ENCODE measurements around the gene CHRNA7. TPM values are rescaled to one million over a fixed set of nuclear protein-coding genes. Genes with fewer than 3 reads are reported as not detected.
"Not testable (repeated sequence)": the region's sequence is repeated elsewhere in the genome, so short reads cannot be mapped to it uniquely, and the experiment has no call there.

CHRNA7 gene
- total RNA-seq, 2 donors from 2014 or later = 3.9 to 5.2 TPM

DNA sequence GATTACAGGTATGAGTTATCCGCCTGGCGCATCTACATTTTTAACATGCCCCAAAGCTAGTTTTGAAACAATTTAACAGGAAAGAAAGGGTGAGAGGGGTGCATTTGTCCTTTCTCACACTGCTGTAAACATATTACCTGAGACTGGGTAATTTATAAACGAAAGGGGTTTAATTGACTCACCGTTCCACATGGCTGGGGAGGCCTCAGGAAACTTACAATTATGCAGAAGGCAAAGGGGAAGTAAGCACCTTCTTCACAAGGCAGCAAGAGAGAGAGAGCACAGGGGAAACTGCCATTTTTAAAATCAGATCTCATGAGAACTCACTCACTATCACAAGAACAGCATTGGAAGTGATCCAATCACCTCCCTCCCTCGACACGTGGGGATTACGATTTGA lies 165.9 kb downstream of the CHRNA7 start:
- H3K9ac ChIP-seq (ENCODE audit: low read depth in 2 of 2, low read length in 2 of 2); H3K27ac ChIP-seq; H3K36me3 ChIP-seq; H3K4me3 ChIP-seq; DNase-seq; H3K9me3 ChIP-seq; intact Hi-C loops (cut with DNase I); H3K27me3 ChIP-seq; H3K4me1 ChIP-seq: not testable (repeated sequence)

DNA sequence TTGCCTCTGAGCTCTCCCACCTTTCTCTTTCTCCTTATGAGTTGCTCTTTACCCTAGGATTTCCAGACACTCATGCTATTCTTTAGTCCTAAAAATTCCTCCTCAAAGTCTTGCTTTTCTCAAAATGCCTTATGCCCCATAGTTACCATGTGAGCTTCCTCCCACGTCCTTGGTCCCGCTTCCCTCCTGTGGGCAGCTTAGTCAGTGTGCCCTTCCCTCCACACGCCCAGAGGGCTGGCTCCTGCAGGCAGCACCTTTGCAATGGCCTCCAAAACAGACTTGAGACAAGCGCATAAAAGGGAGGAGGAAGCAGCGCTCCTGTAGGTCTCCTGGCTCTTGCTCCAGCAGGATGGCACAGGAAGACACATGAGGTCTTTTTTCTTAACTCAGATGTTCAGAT lies 168.6 kb downstream of the CHRNA7 start:
- H3K9me3 ChIP-seq; H3K4me3 ChIP-seq; H3K27me3 ChIP-seq; intact Hi-C loops (cut with DNase I); H3K36me3 ChIP-seq; H3K4me1 ChIP-seq; H3K9ac ChIP-seq (ENCODE audit: low read depth in 2 of 2, low read length in 2 of 2); H3K27ac ChIP-seq; DNase-seq: not testable (repeated sequence)

- H3K4me1 ChIP-seq; H3K27me3 ChIP-seq; H3K27ac ChIP-seq; H3K9me3 ChIP-seq; H3K36me3 ChIP-seq; DNase-seq; H3K4me3 ChIP-seq; intact Hi-C loops (cut with DNase I); H3K9ac ChIP-seq (ENCODE audit: low read depth in 2 of 2, low read length in 2 of 2): not testable (repeated sequence)
These were observed 178.8 kb downstream of the CHRNA7 start for GRCh38 chr15:32209081-32209480.

GRCh38 chr15:32218666-32219065 lies 188.4 kb downstream of the CHRNA7 start:
- Histone ChIP-seq H3K36me3 (no peaks in the 10 kb centered on the region), H3K27me3 (no peaks in the 10 kb centered on the region), H3K4me3 (no peak overlapping the region), H3K9ac (ENCODE audit: low read depth in 2 of 2, low read length in 2 of 2) (no peak overlapping the region), H3K9me3 (no peaks in the 10 kb centered on the region), H3K27ac (no peak overlapping the region), H3K4me1 (no peaks in the 10 kb centered on the region)
- TF ChIP-seq, protein P1, sequence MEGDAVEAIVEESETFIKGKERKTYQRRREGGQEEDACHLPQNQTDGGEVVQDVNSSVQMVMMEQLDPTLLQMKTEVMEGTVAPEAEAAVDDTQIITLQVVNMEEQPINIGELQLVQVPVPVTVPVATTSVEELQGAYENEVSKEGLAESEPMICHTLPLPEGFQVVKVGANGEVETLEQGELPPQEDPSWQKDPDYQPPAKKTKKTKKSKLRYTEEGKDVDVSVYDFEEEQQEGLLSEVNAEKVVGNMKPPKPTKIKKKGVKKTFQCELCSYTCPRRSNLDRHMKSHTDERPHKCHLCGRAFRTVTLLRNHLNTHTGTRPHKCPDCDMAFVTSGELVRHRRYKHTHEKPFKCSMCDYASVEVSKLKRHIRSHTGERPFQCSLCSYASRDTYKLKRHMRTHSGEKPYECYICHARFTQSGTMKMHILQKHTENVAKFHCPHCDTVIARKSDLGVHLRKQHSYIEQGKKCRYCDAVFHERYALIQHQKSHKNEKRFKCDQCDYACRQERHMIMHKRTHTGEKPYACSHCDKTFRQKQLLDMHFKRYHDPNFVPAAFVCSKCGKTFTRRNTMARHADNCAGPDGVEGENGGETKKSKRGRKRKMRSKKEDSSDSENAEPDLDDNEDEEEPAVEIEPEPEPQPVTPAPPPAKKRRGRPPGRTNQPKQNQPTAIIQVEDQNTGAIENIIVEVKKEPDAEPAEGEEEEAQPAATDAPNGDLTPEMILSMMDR (IDR thresholded peaks at IDR 0.05) = no peak
- DNase-seq = no peak
- intact Hi-C loops (cut with DNase I) = no loop called here

Other genes with a start within 250 kb of the CHRNA7 start
- 1 to 10 TPM; 3.3 to 5.3 TPM for gene OTUD7A, start 159.8 kb upstream of the CHRNA7 start, total RNA-seq

Measured in colonic mucosa (tissue), 4 donors.